Epithelial cell of prostate (primary cell): ENCODE measurements around the gene MADCAM1.

ENCODE experiments used
- DNase-seq: peaks from one replicate; pipeline ENCODE4 v3.0.0-alpha.2; 2011; ENCODE audit warnings: low read depth, low spot score
- H3K27ac ChIP-seq: fragments of 450-650 bp; 2 replicates; pipeline ENCODE4 v1.5.1; 2017; ENCODE audit warnings: mild to moderate bottlenecking

The MADCAM1 gene

GRCh38 chr19:485583-486236, 10.6 kb upstream of the MADCAM1 start:
- peak overlapping the region; percentile 29 for H3K27ac ChIP-seq
- DNase-seq, result no peak

GRCh38 chr19:488505-489417, 7.5 kb upstream of the MADCAM1 start:
- peak overlapping the region; percentile 88 for H3K27ac ChIP-seq
- peak; percentile 64 for DNase-seq

- peak overlapping the region; percentile 88 for H3K27ac ChIP-seq
- no peak for DNase-seq
Measured at GRCh38 chr19:489418-490196, 6.7 kb upstream of the MADCAM1 start.

GRCh38 chr19:491146-491741, 5.0 kb upstream of the MADCAM1 start:
- no peak overlapping the region for H3K27ac ChIP-seq

GRCh38 chr19:492091-492531, 4.2 kb upstream of the MADCAM1 start:
- DNase-seq, result no peak
- no peak overlapping the region for H3K27ac ChIP-seq

More at GRCh38 chr19:491146-491741, 5.0 kb upstream of the MADCAM1 start:
- no peak for DNase-seq

GRCh38 chr19:493391-494170, 2.7 kb upstream of the MADCAM1 start:
- DNase-seq, result no peak
- no peak overlapping the region for H3K27ac ChIP-seq

GRCh38 chr19:494171-495080, 1.9 kb upstream of the MADCAM1 start:
- H3K27ac ChIP-seq, result no peak overlapping the region
- DNase-seq, result no peak

- DNase-seq, result no peak
- H3K27ac ChIP-seq, result no peak overlapping the region
Measured at GRCh38 chr19:495081-495401, 1.2 kb upstream of the MADCAM1 start.

- H3K27ac ChIP-seq, result no peak overlapping the region
- DNase-seq, result no peak
Measured at GRCh38 chr19:495402-496111, 729 bp upstream of the MADCAM1 start.

- no peak overlapping the region for H3K27ac ChIP-seq
- DNase-seq, result no peak
Measured at GRCh38 chr19:496986-497385, 700 bp downstream of the MADCAM1 start.

- H3K27ac ChIP-seq, result no peak overlapping the region
- no peak for DNase-seq
Measured at GRCh38 chr19:497491-497868, 1.2 kb downstream of the MADCAM1 start.

GRCh38 chr19:497869-498510, 1.7 kb downstream of the MADCAM1 start:
- DNase-seq, result no peak
- no peak overlapping the region for H3K27ac ChIP-seq

GRCh38 chr19:498511-498891, 2.2 kb downstream of the MADCAM1 start:
- H3K27ac ChIP-seq, result no peak overlapping the region
- DNase-seq, result no peak

- H3K27ac ChIP-seq, result no peak overlapping the region
- no peak for DNase-seq
Measured at GRCh38 chr19:498977-499623, 2.8 kb downstream of the MADCAM1 start.

GRCh38 chr19:501646-502045, 5.4 kb downstream of the MADCAM1 start:
- DNase-seq, result no peak
- H3K27ac ChIP-seq, result no peak overlapping the region

GRCh38 chr19:504616-505015, 8.3 kb downstream of the MADCAM1 start:
- DNase-seq, result no peak
- no peak overlapping the region for H3K27ac ChIP-seq
